SJSA1 (cell line): ENCODE measurements around the gene KAZN. TPM values are rescaled to one million over a fixed set of nuclear protein-coding genes. Genes with fewer than 3 reads are reported as not detected.

Experiments
- DNase-seq, 2 experiments: peaks; one replicate each; pipeline ENCODE4 v3.0.0-alpha.2; 2015 to 2020; ENCODE audit warnings: low spot score in 2 of 2, low read depth in 1 of 2
- H3K27ac ChIP-seq: fragments of 250-450 bp; sonication (Bioruptor Pico); 2 replicates; pipeline ENCODE4 v1.5.1; 2020; ENCODE audit warnings: mild to moderate bottlenecking, moderate library complexity
- H3K27me3 ChIP-seq: fragments of 250-450 bp; sonication (Bioruptor Pico); replicated peaks from 2 replicates; pipeline ENCODE4 v1.5.1; 2020; ENCODE audit warnings: mild to moderate bottlenecking, moderate library complexity
- H3K36me3 ChIP-seq: fragments of 250-450 bp; sonication (Bioruptor Pico); 2 replicates; pipeline ENCODE4 v1.5.1; 2020; ENCODE audit warnings: mild to moderate bottlenecking
- H3K4me1 ChIP-seq: fragments of 250-450 bp; sonication (Bioruptor Pico); replicated peaks from 2 replicates; pipeline ENCODE4 v1.6.1; 2021; ENCODE audit warnings: mild to moderate bottlenecking
- H3K4me3 ChIP-seq: fragments of 250-450 bp; sonication (Bioruptor Pico); 2 replicates; pipeline ENCODE4 v1.5.1; 2020; ENCODE audit warnings: mild to moderate bottlenecking
- H3K9me3 ChIP-seq: fragments of 250-450 bp; sonication (Bioruptor Pico); replicated peaks from 2 replicates; pipeline ENCODE4 v1.5.1; 2020; ENCODE audit warnings: mild to moderate bottlenecking
- total RNA-seq: library from RNA; depleted of rRNA; stranded (reverse); fragments of >200 nt; shearing (Covaris generic); gene quantifications from 2 replicates; pipeline ENCODE4 v1.2.3, GENCODE V29; 2014

The KAZN gene
- total RNA-seq, 1 experiment from 2014 or later, result 4.2 TPM

DNA sequence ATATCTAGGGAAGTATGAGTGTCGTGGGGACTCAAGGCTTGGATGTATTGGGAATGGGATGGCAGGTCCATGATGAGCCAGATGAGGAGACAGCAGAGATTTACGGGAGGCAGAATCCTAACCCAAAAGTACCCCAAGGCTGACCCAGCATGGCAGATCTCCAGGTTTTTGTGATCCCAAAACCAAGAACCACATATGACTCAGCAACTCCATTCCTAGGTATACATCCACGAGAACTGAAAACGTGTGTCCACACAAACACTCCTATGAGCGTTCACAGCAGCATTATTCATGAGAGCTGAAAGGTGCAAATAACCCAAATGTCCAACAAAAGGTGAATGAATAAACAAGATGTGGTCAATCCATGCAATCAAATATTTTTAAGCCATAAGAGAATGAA lies 201.5 kb downstream of the KAZN start:
- Histone ChIP-seq H3K27ac (no peak overlapping the region), H3K4me3 (no peak overlapping the region), H3K4me1 (no peaks in the 10 kb centered on the region), H3K27me3 (no peaks in the 10 kb centered on the region), H3K9me3 (no peaks in the 10 kb centered on the region), H3K36me3 (no peaks in the 10 kb centered on the region)
- no peak for DNase-seq

DNA sequence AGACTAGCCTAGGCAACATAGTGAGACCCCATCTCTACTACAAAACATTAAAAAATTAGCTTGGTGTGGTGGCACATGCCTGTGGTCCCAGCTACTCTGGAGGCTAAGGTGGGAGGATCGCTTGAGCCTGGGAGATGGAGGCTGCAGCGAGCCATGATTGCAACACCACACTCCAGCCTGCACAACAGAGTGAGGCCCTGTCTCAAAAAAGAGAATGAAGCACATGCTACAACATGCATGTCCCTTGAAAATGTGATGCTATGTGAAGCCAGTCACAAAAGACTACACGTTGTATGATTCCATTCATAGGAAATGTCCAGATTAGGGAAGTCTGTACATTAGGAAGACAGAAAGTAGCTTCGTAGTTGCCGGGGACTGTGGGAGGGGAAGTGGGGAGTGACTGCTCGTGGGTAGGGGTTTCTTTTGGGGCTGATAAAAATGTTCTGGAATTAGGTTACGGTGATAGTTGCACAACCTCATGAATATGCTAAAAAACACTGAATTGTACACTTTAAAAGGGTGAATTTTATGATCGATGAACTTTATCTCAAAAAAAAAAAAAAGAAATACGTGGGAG lies 202.1 kb downstream of the KAZN start:
- no peaks in the 10 kb centered on the region for H3K27me3 ChIP-seq
- DNase-seq, result no peak
- H3K4me1 ChIP-seq, result no peaks in the 10 kb centered on the region
- no peaks in the 10 kb centered on the region for H3K36me3 ChIP-seq
- no peaks in the 10 kb centered on the region for H3K9me3 ChIP-seq
- no peak overlapping the region for H3K27ac ChIP-seq
- no peak overlapping the region for H3K4me3 ChIP-seq

DNA sequence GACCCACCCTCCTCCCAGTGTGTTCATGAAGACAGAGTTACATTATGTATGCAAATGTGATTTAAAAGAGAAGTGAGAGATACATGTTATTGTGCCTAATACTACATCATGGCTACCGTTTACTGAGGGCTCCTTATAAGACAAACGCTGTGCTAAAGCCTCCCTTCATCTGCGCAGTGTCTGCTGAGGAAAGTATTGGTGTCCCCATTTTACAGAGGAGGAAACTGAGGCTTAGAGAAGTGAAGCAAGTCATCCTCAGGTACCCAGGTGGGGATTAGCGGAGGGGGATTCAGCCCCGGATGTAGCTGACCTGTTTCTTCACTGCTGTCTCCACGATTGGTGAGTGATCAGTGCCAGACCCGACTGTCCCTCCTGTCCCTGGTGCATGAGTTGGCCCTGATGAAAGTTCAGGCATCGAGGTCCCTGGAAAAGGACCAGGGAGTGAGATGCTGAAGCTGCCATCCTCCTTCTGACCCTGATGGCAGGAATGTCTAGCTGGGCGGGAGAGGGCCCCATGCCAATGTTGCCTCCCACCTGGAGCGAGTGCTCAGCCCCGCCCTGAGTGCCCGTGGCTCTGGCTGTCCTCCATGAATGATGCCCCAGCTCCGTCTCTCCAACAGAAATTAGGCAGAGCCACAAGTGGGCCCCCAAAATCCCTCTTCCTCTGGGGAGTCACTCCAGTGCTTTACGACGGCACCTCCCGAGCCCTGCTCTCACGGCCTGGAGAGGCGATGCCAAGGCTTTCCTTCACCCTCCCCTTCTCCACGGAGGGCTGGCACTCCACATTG lies 204.7 kb downstream of the KAZN start:
- no peaks in the 10 kb centered on the region for H3K4me1 ChIP-seq
- H3K4me3 ChIP-seq, result no peak overlapping the region
- no peak for DNase-seq
- H3K9me3 ChIP-seq, result peaks cover 10% of the 10 kb centered on the region; the same call in 1 of the 2 replicates
- H3K27me3 ChIP-seq, result no peaks in the 10 kb centered on the region
- no peaks in the 10 kb centered on the region for H3K36me3 ChIP-seq
- no peak overlapping the region for H3K27ac ChIP-seq

DNA sequence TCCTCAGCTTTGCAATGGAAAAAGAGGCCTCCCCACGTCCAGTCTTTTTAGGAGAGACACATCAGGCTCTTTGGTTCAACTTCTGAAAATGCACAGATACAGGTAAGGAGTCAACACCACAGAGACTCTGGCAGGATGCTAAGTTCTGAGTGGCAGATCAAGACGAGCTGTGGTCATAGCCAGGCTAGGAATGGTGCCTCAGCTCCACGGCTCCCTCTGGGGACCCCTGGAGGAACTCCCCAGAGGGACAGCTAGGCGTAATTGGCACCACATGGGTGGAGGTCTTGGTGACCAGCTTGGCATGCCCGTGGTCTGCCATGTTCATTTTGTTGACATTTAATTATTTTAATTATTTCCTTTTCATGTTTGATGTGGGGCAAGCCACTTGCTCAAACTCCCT lies 206.1 kb downstream of the KAZN start:
- Histone ChIP-seq H3K27me3 (no peaks in the 10 kb centered on the region), H3K4me1 (peaks cover 11% of the 10 kb centered on the region), H3K4me3 (no peak overlapping the region), H3K36me3 (no peaks in the 10 kb centered on the region), H3K9me3 (peaks cover 10% of the 10 kb centered on the region; the same call in 1 of the 2 replicates), H3K27ac (no peak overlapping the region)
- no peak for DNase-seq

GRCh38 chr1:14806772-14807171 lies 208.3 kb downstream of the KAZN start:
- Histone ChIP-seq H3K27me3 (no peaks in the 10 kb centered on the region), H3K4me1 (peaks cover 30% of the 10 kb centered on the region)

GRCh38 chr1:14808768-14809167 lies 210.3 kb downstream of the KAZN start:
- no peak for DNase-seq
- H3K27ac ChIP-seq, result peak overlapping the region; percentile 87
- H3K9me3 ChIP-seq, result peaks cover 10% of the 10 kb centered on the region; the same call in 1 of the 2 replicates
- no peak overlapping the region for H3K4me3 ChIP-seq
- H3K36me3 ChIP-seq, result no peaks in the 10 kb centered on the region
- no peaks in the 10 kb centered on the region for H3K27me3 ChIP-seq
- peaks cover 39% of the 10 kb centered on the region for H3K4me1 ChIP-seq

More at GRCh38 chr1:14806772-14807171, 208.3 kb downstream of the KAZN start:
- no peak overlapping the region for H3K4me3 ChIP-seq
- no peak overlapping the region for H3K27ac ChIP-seq
- peaks cover 10% of the 10 kb centered on the region; the same call in 1 of the 2 replicates for H3K9me3 ChIP-seq
- no peaks in the 10 kb centered on the region for H3K36me3 ChIP-seq
- DNase-seq, result no peak

GRCh38 chr1:14809191-14809981 lies 210.9 kb downstream of the KAZN start:
- no peaks in the 10 kb centered on the region for H3K27me3 ChIP-seq
- H3K4me1 ChIP-seq, result peaks cover 39% of the 10 kb centered on the region
- peak overlapping the region; percentile 87 for H3K27ac ChIP-seq
- DNase-seq, result peak; percentile 53 to 65
- H3K4me3 ChIP-seq, result no peak overlapping the region
- H3K9me3 ChIP-seq, result peaks cover 10% of the 10 kb centered on the region; the same call in 1 of the 2 replicates
- H3K36me3 ChIP-seq, result no peaks in the 10 kb centered on the region

DNA sequence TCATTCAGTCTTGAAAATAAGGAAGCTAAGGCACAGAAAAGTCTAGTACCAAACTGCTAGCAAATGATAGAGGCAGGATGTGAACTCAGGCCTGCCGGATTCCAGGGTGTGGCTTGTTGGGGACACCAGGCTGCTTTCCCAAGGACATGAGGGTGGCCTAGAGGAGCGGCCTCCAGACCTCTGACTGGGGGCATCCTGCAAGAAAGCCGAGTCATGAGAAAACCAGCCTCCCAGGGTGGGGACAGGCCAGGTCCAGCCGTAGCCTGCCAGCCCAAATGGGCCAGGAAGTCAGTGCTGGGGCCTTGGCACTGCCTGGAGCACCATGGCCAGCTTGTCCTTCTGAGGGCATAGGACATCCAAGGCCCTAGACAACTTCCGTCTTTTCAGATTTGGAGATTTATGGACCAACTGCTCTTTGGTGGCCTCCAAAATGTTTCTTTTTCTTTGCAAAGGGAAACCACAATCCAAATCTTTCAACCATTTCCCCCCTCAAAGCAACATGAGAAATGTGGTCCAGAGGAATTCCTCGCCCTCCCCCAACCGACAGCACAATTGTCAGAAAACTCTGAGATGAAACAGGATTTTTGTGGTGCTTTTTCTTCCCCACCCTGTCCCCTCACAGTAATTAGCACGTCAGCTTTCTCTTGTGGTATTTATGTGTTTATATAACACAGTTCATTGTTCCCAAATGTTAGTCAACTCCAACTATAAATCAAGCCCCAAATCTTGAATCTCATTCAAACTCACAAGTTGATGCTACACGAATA lies 212.3 kb downstream of the KAZN start:
- Histone ChIP-seq H3K9me3 (peaks cover 10% of the 10 kb centered on the region; the same call in 1 of the 2 replicates), H3K36me3 (no peaks in the 10 kb centered on the region), H3K4me3 (no peak overlapping the region), H3K27me3 (no peaks in the 10 kb centered on the region), H3K27ac (peak overlapping the region; percentile 87), H3K4me1 (peaks cover 52% of the 10 kb centered on the region)
- DNase-seq, result peak; percentile 87 to 98

- peak overlapping the region; percentile 30 for H3K27ac ChIP-seq
- peaks cover 9% of the 10 kb centered on the region; the same call in 1 of the 2 replicates for H3K9me3 ChIP-seq
- DNase-seq, result no peak
- no peaks in the 10 kb centered on the region for H3K27me3 ChIP-seq
- H3K4me1 ChIP-seq, result peaks cover 57% of the 10 kb centered on the region
- H3K36me3 ChIP-seq, result no peaks in the 10 kb centered on the region
- H3K4me3 ChIP-seq, result no peak overlapping the region
Measured at GRCh38 chr1:14811573-14811972, 213.1 kb downstream of the KAZN start.

- H3K9me3 ChIP-seq, result 0 out of 2 replicates have a peak, but pooled peaks cover 3% of the 10 kb centered on the region
Measured at GRCh38 chr1:14812189-14812588, 213.7 kb downstream of the KAZN start.

DNA sequence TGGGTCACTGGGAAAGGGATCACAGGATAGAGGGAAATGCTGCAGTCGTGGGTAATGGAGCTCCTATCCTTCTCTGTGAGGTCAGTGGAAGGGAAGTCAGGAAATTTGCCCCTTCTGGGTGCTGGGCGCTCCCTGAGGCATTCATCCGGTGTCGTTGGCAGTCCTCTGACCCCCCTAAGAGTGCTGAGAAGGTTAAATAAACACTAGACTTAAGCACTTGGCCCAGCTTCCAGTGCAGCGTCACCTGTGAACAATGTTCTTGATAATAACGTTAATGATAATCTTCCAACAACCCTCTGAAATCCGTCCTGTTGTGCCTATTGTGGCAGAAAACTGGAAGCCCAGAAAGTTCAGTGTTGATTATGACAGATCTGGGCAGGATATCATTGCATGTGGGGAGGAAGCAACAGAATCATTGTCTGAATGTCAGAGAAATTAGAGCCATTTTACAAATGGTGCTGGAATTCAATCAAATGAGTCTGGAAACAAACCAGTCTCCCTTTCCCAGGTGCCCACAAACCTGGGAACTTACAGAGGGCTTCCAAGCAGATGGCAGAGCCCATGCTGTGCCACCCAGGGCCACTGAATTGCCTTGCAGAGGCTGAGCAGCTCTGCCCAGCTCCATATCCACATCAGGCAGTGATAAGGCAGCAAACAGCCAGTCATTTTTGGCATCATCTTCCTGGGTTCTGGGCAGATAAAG lies 216.8 kb downstream of the KAZN start:
- DNase-seq, result peak; percentile 54 to 67
- Histone ChIP-seq H3K27me3 (no peaks in the 10 kb centered on the region), H3K4me3 (no peak overlapping the region), H3K9me3 (0 out of 2 replicates have a peak, but pooled peaks cover 3% of the 10 kb centered on the region), H3K36me3 (no peaks in the 10 kb centered on the region), H3K27ac (peak overlapping the region; percentile 60), H3K4me1 (peaks cover 39% of the 10 kb centered on the region)

More at GRCh38 chr1:14812189-14812588, 213.7 kb downstream of the KAZN start:
- H3K4me3 ChIP-seq, result no peak overlapping the region
- DNase-seq, result no peak
- peak overlapping the region; percentile 30; the same call in 1 of the 2 replicates for H3K27ac ChIP-seq
- no peaks in the 10 kb centered on the region for H3K36me3 ChIP-seq
- H3K27me3 ChIP-seq, result no peaks in the 10 kb centered on the region
- peaks cover 57% of the 10 kb centered on the region for H3K4me1 ChIP-seq

GRCh38 chr1:14817223-14818170 lies 219.0 kb downstream of the KAZN start:
- Histone ChIP-seq H3K27me3 (no peaks in the 10 kb centered on the region), H3K4me1 (peaks cover 27% of the 10 kb centered on the region), H3K4me3 (no peak overlapping the region), H3K36me3 (no peaks in the 10 kb centered on the region), H3K9me3 (0 out of 2 replicates have a peak, but pooled peaks cover 3% of the 10 kb centered on the region), H3K27ac (no peak overlapping the region)
- DNase-seq, result no peak
